ENCODE data around the gene GPC6. TPM values are rescaled to one million over a fixed set of nuclear protein-coding genes. Genes with fewer than 3 reads are reported as not detected.

Gene GPC6
- total RNA-seq, 1 donor from 2014 or later, result 18.7 TPM

DNA sequence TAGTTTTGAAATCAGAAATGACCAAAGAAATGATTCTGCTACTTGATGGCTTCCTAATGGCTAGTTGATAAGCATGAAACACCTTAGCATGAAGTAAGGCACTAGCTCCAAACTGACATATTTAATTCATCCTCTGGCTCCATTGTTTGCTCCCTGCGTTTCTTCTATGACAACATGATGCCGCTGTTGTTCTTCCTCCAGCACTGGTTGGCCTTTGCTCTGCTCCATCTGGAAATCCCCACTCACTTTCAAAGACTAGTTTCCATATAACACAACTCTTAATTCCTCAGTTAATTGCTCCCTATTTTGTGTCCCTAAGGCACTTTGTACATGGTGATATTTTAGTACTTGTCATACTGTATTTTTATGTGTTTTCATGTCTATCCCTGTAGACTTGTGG is 151.6 kb downstream of the GPC6 start:
- no peak overlapping the region for H3K4me3 ChIP-seq (ENCODE audit: low read depth, low read length)
- DNase-seq (ENCODE audit: low read depth), result peak; percentile 19
- TF ChIP-seq, protein P1, sequence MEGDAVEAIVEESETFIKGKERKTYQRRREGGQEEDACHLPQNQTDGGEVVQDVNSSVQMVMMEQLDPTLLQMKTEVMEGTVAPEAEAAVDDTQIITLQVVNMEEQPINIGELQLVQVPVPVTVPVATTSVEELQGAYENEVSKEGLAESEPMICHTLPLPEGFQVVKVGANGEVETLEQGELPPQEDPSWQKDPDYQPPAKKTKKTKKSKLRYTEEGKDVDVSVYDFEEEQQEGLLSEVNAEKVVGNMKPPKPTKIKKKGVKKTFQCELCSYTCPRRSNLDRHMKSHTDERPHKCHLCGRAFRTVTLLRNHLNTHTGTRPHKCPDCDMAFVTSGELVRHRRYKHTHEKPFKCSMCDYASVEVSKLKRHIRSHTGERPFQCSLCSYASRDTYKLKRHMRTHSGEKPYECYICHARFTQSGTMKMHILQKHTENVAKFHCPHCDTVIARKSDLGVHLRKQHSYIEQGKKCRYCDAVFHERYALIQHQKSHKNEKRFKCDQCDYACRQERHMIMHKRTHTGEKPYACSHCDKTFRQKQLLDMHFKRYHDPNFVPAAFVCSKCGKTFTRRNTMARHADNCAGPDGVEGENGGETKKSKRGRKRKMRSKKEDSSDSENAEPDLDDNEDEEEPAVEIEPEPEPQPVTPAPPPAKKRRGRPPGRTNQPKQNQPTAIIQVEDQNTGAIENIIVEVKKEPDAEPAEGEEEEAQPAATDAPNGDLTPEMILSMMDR (conservative IDR thresholded peaks at IDR 0.05; ENCODE audit: low read depth, low read length), result peak; percentile 47

DNA sequence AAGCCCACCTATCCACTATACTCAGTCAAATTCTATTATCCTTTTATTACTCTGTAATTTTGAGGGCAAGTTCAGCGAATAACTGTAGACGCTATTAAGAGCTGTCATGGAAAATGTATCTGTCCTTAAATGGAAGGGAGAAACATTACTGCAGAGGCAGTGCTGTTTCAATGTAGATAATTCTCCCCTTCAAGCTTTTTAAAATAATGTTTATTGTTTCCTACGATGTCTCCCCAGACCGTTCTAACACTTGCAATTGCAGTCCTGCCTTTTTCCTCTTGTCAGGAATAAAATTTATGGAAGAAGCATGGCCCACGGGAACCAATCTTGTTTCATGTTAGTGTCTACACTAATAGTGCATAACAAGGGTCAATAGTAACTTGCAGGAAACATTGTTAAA is 159.5 kb downstream of the GPC6 start:
- DNase-seq (ENCODE audit: low read depth), result no peak
- no peak overlapping the region for H3K4me3 ChIP-seq (ENCODE audit: low read depth, low read length)
- TF ChIP-seq, protein P1 (conservative IDR thresholded peaks at IDR 0.05; ENCODE audit: low read depth, low read length), result no peak

DNA sequence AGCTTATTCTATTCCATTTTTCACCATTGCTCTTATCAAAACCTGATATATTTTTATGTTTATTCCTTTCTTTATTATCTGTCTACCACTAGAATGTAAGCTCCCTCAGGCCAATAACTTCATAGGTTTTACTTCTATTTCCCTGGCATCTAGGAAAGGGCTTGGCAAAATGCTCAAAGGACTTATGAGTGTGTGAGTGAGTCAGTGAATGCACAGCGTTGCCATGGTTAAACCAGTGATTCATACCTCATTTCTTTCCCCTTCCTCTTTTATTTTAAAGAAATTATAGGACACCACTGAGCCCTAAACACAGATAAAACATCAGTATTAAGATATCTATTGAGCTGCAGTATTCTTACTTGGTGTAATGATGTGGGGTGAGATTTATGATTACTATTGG is 162.1 kb downstream of the GPC6 start:
- no peak for DNase-seq (ENCODE audit: low read depth)
- TF ChIP-seq, protein P1 (conservative IDR thresholded peaks at IDR 0.05; ENCODE audit: low read depth, low read length), result no peak
- H3K4me3 ChIP-seq (ENCODE audit: low read depth, low read length), result no peak overlapping the region

DNA sequence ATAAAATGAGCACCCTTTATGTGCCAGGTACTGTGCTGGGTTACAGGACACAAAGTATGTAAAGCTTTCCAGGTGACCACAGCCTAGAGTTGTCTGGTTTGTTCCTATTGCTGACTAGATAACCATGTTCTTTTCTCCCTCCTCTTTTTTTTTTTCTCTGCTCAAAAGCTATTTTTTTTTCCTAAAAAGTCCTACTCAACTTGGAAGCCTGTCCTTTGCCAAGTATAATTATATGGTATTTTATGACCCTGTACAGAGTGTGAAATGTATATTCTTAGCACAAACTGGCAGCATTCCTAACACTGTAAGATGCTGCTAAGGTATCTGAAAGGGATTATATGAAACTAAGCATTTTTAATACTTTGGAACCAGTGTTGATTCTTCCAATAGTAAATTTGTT is 171.0 kb downstream of the GPC6 start:
- H3K4me3 ChIP-seq (ENCODE audit: low read depth, low read length), result no peak overlapping the region

DNA sequence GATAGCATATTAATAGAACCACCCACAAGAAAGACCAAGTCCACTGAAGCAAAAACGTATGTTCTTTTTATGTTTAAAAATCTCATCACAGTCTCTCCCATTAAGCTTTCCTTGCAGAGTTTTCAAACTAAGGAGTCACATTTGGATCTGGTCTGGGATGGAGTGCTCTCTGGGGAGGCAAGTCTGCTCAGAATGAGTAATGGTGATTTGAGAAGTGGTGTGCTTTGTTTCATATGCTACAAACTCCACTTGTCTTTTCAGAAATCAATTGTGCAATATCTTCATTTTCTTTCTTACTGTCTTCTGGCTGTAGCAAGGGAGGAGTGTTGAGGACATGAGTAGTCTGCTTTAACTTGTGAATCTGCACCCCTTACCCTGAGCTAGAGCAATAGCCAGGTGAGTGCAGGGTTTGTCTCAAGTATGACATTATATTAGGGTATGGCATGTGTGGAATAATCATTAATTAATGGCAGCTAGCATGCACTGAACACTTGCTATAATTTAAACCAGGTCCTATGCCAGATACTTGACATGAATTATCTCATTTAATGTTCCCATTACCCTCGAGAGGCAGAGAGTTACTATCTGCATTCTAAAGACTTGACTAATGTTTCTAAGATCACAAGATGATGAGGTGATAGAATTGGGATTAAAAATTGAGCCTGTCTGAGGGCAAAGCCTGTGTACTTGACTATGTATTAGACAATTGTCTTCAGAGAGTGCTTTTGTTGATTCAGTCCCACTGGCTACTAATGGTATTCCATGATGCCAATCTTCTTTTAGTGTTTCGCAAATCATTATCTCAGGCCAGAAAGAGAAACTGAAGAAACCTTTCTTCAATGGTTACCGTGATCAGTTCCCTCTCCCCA is 171.8 kb downstream of the GPC6 start:
- TF ChIP-seq, protein P1 (conservative IDR thresholded peaks at IDR 0.05; ENCODE audit: low read depth, low read length), result no peak
- DNase-seq (ENCODE audit: low read depth), result no peak
- H3K4me3 ChIP-seq (ENCODE audit: low read depth, low read length), result no peak overlapping the region

More for the DNA sequence above, 171.0 kb downstream of the GPC6 start:
- TF ChIP-seq, protein P1 (conservative IDR thresholded peaks at IDR 0.05; ENCODE audit: low read depth, low read length), result no peak
- no peak for DNase-seq (ENCODE audit: low read depth)

DNA sequence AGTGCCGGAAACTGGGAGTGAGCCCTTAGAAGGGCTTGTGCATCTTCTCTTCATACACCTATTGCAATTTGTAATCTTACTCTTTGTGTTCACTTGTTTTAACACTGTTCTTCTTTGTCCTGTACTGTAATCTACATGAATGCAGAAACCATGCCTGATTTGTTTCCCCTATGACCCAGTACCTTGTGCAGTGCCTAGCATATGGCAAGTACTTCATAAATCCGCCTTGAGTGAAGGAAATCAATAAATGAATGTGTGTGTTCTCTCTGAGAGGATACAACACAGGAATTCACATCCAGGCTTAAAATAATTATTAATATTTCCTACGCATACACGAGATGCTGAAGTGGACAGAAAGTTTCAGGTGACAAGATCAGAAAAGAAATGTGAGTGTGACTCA is 172.6 kb downstream of the GPC6 start:
- no peak for DNase-seq (ENCODE audit: low read depth)
- TF ChIP-seq, protein P1 (conservative IDR thresholded peaks at IDR 0.05; ENCODE audit: low read depth, low read length), result no peak
- H3K4me3 ChIP-seq (ENCODE audit: low read depth, low read length), result no peak overlapping the region

DNA sequence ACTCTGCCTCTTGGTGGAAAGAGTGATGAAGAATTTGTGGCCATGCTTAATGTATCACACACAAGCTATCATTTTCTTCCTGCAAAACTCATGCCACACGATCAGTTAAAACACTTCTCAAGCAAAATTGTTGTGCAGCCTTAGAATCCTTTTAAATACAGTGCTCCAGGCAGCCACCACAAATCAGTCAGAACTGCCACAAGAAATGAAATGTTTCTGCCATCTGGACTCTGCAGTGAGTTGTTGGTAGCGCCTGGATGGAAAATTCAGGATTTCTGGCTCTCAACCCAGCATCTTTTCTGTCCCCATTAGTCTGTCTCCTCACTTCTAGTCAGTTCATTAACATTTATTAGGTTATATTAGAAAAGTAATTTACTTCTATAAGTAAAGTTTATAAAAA is 179.5 kb downstream of the GPC6 start:
- H3K4me3 ChIP-seq (ENCODE audit: low read depth, low read length), result no peak overlapping the region
- TF ChIP-seq, protein P1 (conservative IDR thresholded peaks at IDR 0.05; ENCODE audit: low read depth, low read length), result no peak
- DNase-seq (ENCODE audit: low read depth), result no peak

Data from epithelial cell of proximal tubule (primary cell).